Right renal cortex interstitium (tissue), 3 donors: ENCODE results near the gene KYNU. TPM values are rescaled to one million over a fixed set of nuclear protein-coding genes. Genes with fewer than 3 reads are reported as not detected.
"Not testable (repeated sequence)": the region's sequence is repeated elsewhere in the genome, so short reads cannot be mapped to it uniquely, and the experiment has no call there.

Source experiments
- DNase-seq, 3 donors: peaks; one replicate each; pipeline ENCODE4 v3.0.0-alpha.2; 2013; ENCODE audit warnings: low read depth in 3 of 3, low spot score in 2 of 3
- polyA plus RNA-seq, 3 donors: library from polyadenylated mRNA; unstranded; fragments of 120-200 nt; gene quantifications; one replicate each; pipeline ENCODE4 v1.2.1, GENCODE V29; 2013; ENCODE audit not compliant: insufficient read length in 3 of 3

KYNU gene
- polyA plus RNA-seq, 3 donors: 6.9 to 8.1 (median 7.1) TPM

DNA sequence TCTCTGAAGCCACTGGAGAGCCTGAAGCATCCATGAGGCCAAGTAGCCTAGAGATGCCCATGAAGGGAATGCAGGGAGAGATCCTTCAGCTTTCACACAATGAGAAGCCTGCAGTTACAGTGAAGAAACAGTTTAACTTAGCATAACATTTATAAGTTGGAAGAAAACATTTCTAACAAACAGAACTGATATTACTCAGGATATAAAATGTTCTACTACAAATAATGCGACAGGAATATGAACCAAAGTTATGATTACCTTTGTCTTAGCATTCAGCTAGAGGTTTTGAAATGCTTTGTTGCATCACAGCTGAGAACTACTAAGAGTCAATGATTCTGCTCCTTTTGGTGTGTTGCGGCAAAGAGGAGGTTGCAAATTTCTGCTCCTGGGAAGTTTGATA, 6.9 kb upstream of the KYNU start:
- no peak for DNase-seq

DNA sequence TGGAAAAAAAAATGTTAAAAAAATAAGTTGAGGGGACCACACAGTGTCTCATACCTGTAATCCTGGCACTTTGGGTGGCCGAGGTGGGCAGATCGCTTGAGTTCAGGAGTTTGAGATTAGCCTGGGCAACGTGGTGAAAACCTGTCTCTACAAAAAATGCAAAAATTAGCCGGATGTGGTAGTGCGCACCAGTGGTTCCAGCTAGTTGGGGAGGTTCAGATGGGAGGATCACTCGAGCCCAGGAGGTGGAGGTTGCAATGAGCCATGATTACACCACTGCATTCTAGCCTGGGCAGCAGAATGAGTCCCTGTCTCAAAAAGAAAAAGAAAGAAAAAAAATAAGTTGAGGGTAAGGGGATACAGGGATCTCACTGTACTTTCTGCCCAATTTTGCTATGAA, 6.1 kb upstream of the KYNU start:
- no peak for DNase-seq

DNA sequence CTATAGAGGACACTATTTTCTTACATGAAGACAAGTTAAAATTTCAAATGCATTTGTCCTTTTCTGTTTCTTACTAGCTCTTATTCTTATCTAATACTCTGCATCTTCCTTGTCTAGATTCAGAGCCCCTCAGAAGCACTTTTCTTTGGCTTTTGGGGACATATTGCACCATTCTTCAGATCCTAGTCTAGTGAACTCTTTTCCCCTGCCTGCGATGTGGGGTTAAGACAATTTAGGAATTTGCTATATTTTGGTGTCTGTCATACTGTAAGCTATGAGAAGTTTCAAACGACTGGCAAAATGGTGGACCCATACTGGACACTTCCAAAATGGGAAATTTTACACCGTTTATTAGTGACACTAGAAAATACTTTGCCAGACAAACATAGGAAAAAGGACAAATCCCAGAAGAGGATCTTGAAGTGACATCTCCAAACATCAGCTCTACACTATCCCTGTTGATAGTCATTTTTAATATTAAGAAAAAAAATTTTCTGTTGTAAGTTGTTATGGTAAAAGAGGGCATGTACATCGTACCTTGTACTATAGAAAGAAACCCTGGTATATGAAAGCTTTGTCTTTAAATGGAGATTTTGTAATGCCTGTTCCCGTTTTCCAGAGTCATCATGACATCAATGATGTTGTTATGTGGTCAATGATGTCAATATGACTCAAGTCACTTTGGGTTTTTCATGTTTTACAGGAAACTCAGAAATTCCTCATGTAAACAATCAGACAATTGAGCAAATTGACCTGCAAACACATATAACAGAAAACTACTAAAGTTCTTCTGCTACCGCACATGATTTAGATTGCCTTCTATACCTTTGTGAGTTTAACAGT, 4.4 kb upstream of the KYNU start:
- no peak for DNase-seq

DNA sequence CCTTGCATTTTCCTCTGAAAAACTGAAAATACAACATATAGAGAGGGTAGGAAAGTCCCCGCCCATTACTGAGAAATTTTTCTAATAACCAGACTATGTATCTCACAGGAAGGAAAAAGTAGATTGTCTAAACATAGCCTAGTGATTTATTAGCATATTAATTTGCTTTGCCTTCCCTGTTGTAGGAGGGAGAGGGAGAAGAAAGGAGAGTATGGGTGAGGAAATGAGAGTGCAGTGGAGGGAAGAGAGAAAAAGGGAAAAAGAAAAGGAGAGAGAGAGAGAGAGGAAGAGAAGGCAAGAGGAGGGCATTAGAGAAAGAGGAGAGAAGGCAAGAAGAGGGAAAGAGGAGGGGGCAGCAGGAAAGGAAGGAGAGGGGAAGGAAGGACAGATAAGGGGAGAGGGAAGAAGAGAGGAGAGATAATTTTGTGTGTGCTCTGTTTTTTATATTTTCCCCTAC, 3.6 kb upstream of the KYNU start:
- DNase-seq: no peak

DNA sequence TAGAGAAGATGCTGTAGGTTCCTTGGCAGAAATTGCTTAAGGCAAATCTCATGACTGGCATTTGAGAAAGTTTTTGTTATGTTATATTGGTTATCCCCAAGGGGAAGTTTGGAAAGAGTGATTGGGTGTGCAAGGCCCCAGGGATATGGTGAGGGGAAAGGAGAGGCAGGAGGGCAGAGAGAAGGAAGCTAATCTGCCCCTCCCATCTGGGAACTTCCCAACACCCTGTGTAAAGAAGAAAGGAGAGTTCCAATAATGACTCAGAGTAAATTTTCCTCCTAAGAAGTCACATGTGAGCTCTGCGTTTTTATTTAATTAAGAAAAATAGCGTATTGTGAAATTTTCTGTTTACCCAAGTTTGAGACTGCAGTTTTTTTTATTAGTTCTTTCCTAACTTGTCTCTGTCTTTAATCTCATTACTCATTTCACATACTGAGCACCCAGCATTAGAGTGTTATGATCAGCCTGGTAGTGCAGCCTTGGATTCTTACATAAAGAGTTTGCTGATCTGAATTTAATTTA, 3.1 kb upstream of the KYNU start:
- DNase-seq: no peak

DNA sequence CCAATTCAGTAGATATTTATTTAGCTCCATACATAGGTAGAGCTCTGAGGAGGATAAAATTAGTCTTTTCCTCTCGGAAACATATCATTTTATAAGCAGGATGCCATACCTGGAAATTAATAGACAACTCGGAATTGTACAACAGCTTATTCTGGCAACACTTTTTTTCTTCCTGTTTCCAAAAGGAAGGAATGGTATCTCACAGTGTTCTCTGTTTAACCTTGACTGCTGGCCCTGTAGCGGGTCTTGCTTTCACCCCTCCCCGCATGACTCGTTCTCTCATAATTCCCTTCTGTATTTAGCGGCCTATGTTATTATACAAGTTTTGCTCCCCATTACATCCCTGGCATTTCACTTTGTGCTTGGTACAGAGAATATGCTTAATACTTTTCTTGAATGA, 2.5 kb upstream of the KYNU start:
- no peak for DNase-seq

DNA sequence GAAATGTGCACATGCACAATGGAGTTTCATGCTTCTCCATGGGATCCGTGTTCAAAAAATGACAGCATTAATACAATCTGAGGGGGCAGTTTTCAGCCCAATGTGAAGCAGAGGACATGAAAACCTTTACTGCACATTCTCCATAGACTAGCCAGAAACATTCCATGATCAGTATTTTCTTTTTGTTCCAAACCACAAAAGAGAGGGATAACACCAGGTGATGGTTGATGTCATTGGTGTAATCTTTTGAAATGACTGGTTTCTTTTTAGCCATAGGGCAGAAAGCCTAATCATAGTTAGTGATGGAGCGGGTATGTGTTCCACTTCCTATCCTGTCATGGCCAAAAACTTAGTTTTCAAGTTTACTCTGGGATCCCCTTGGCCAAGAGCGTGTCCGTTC, 1.8 kb upstream of the KYNU start:
- no peak for DNase-seq

DNA sequence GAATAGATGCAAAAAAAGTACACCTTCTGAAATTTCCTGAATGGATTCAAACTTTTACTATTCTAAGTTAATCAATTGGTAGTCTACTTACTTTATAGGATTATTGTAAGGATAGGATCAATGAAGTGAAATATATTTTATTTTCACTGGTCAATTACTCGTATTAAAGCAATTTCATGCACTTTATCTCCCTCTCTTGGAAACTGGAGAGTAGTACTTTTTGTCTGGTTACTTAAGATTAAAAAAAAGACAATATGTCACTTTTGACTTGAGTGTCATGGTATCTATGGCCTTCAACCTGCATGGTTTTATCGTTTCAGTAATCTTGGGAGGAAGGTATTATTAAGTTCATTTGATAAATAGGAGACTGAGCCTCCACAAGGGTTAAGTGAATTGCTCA, 1.0 kb upstream of the KYNU start:
- no peak for DNase-seq

DNA sequence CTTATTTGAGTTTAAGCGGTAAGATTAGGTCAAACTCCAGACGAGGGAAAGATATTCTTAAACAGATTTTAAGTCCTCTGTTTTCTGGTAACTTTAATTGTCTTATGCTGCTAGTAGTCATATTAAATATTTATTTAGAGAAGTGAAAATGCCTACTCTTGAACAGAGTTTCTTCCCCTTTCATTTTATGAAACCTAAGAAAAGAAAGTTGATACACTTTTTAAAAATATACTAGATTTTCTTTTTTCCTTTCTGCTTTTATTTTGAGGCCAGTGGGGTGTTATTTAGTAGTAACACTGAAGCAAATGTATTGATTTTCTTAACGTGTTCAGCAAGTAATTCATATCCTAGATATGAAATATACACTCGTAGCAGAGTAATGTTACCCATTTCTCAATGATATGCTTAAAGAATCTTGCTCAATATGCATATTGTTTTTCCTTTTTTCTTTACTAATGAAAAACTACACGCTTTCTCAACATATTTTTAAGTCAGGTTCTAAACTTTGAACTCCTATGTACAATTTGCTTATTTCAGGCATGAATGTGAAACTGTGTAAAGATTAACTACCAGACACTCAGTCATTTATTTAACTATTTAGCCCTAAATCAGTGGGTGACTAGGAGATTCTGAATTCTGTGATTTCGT, 691 bp downstream of the KYNU start:
- DNase-seq: no peak

DNA sequence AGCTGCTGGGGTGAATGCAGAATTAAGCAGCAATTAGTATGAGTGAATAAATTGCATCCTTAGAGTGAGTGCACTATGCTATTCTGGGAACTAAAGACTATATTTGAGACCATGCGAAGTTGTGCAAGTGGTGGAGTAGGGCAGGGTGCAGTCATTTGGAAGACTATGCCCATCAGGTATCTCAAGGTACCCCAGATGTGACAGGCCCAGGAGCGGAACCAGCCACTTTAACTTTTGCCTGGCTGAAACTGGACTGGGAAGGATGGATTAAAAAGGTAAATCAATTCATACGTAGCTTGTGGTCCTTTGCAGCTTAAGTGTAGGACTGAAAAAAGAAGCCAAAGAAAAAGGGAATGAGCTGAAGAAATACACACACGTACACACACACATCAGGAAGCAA, 1.7 kb downstream of the KYNU start:
- DNase-seq: no peak

DNA sequence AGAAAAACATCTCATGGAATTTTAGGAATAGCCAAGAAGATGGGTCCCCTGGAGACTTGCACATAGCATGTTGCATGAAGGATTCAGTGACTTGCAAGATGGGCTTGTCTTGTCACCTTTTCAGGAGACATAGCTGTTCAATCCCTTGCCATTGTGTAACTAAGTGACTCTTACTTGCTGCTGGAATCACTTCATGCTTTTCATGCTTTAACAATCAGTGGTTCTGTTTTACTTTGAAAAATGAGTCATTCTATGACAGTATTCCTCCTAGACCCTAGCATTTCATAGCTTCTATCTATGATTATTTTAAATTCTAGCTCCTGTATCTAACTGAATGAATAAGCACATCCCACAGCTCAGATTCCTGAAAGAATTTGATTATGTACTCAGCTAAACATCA, 2.8 kb downstream of the KYNU start:
- no peak for DNase-seq

DNA sequence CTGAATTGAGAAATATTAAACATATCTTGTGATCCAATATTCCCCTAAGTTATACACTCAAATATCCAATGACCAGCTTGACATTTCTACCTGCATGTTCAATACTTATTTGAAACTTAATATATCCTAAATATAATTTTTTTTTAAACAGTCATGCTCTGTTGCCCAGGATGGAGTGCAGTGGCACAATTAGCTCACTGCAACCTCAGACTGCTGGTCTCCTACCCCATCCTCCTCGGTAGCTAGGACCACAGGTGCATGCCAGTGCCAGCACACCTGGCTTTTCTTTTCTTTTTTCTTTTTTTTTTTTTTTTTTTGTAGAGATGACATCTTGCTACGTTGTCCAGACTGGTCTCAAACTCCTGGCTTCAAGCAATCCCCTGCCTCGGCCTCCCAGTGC, 4.2 kb downstream of the KYNU start:
- no peak for DNase-seq

DNA sequence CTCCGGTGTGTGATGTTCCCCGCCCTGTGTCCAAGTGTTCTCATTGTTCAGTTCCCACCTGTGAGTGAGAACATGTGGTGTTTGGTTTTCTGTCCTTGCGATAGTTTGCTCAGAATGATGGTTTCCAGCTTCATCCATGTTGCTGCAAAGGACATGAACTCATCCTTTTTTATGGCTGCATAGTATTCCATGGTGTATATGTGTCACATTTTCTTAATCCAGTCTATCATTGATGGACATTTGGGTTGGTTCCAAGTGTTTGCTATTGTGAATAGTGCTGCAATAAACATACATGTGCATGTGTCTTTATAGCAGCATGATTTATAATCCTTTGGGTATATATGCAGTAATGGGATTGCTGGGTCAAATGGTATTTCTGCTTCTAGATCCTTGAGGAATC, 5.0 kb downstream of the KYNU start:
- not testable (repeated sequence) for DNase-seq

DNA sequence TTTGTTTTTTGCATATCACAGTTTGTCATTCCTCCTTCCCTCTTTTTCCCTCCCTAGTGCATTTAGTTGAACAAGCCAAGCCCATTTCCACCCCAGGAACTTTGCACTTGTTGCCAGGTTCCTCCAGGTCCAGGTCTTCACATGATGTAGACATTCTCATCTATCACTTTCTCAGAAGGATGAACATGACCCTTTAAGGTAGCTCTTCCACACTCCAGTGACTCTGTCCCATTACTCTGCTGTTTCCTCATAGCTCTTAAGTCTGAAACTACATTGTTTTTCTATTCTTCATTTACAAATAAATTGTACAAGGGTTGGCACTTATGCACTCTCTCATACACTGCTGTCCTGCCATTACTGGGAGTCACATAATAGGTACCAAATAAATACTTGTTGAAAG, 6.1 kb downstream of the KYNU start:
- no peak for DNase-seq

DNA sequence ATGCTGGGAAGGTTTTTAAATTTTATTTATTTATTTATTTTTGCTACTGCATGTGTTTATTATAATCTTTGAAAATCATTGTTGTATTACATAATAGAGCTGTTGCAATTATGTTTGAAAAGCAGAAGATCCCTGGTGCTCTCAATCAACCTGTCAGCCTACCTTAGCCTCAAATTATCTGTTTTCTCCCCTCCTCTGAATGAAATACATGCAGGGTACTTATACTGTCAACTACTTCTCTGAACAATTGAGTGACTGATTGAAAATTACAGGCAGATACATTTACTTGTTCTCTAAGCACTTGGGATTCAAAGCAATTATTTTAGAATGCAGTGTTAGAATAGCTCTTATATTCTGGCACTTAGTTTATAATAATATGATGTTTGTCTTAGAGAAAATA, 8.1 kb downstream of the KYNU start:
- DNase-seq: no peak

DNA sequence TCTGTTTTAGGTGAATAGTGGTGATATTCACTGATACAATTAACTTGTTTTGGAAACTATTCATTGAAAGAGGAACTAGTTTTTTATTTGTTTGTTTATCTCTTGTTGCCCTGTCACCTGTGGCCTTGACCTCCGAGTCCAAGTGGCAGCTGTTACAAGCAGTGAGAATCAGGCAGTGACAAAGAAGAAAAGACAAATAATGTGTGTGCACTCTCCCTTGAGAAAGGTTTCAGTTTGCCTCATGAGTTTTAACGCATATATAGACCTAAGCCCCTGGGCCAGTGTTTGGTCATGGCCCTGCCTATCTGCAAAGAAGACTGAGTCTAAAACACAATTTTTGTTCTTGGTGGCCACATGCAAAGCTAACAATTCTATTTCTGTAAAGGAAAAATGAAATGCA, 15.3 kb downstream of the KYNU start:
- DNase-seq: no peak

DNA sequence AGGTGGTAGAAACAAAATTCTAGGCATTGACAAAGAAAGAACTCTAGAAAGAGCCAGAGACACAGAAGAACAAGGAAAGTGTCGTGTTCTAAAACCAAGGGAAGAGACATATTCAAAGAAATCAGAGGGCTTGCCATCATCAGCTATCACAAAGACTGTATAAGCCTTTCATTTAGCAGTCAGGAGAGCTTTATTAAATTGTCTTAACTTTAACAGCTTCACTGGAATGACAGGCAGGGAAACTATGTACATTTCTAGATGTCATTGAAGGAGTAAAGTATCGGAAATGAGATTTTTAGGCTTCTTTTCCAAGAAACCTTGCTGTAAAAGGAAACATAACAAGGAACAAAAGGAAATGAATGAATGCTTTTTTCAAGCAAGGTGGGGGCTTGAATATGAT, 15.8 kb downstream of the KYNU start:
- no peak for DNase-seq

DNA sequence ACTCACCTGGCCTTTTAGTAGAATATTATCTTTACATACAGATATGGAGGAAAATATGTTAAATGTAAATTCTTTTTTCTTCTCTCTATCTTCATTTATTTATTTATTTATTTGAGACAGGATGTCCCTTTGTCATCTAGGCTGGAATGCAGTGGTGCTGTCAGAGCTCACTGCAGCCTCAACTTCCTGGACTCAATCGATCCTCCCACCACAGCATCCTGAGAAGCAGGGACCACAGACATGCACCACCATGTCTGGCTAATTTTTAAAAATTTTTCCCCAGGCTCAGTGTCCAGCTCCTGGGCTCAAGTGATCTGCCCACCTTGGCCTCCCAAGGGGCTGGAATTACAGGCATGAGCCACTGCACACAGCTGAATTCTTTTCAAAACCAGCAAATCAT, 20.3 kb downstream of the KYNU start:
- no peak for DNase-seq

DNA sequence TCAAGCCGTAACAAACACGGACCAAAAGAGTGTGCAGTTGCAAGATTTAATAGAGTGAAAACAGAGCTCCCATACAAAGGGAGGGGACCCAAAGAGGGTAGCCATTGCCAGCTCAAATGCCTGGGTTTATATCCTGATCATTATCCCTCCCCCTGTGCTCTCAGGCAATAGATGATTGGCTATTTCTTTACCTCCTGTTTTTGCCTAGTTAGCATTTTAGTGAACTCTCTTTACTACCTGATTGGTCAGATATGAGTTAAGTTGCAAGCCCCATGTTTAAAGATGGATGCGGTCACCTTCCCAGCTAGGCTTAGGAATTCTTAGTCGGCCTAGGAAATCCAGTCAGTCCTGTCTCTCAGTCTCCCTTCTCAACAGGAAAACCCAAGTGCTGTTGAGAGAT, 22.9 kb downstream of the KYNU start:
- DNase-seq: not testable (repeated sequence)

DNA sequence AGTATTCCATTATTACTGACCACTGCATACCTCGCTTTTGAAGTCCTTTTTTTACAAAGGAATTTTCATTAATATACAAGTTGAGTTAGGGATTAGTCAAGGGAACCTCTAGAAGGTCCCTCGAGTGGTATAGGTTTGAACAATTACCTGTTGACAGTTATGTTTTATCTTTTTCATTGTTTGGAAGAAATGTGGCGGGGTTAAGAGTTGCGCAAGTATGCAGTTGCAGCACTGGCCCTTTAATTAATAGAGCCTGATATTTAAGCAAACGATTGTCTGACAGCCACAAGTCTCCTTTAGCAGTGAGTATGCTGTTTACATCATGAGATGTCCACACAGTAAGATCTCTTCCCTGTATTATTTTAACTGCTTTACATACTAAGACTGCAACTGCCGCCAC, 24.3 kb downstream of the KYNU start:
- DNase-seq: no peak

DNA sequence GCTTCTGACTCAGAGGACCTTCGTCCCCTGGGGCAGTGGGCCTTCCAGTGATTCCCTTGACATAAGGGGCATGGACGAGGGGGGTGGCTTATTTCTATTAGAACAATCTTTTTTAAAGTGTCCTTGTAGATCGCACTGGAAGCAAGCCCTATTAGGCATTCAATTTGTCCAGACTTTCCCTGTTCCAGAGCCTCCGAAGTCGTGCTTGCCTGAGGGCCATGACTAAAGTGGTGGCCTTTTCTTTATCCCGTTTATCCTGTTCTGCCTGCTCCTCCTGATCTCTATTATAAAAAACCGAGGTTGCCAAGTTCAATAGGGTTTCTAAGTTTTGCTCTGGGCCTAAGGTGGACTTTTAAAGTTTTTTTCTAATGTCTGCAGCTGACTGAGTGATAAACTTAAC, 26.3 kb downstream of the KYNU start:
- DNase-seq: not testable (repeated sequence)

DNA sequence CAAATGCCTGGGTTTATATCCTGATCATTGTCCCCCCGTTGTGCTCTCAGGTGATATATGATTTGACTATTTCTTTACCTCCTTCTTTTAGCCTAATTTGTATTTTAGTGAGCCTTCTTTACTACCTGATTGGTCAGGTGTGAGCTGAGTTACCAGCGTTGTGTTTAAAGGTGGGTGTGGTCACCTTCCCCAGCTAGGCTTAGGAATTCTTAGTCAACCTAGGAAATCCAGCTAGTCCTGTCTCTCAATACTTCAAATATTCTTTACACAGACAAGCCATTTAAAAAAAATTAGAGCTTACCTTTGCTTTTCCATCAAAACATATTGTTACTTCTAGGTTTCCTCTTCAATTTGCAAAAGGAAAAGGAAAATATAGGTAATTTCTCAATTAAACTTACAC, 30.2 kb downstream of the KYNU start:
- DNase-seq: no peak
